ENCODE measurements around the gene ENC1. TPM values are rescaled to one million over a fixed set of nuclear protein-coding genes. Genes with fewer than 3 reads are reported as not detected.

Gene ENC1
- polyA plus RNA-seq, 1 of the 3 experiments (the other 2 are of a cell fraction) = 20.3 TPM

- TF ChIP-seq SIN3A (IDR thresholded peaks at IDR 0.05; ENCODE audit: borderline replicate concordance, low read depth, low read length) (no peak), PBX3 (IDR thresholded peaks at IDR 0.05) (no peak), EP300 (IDR thresholded peaks at IDR 0.05; ENCODE audit: borderline replicate concordance in 1 of 2, low read depth in 1 of 2, low read length in 1 of 2) (no peak), TEAD4 (IDR thresholded peaks at IDR 0.05; ENCODE audit: borderline replicate concordance, insufficient read depth) (no peak), MXI1 (IDR thresholded peaks at IDR 0.05; ENCODE audit: low read depth, low read length) (no peak), MAX (IDR thresholded peaks at IDR 0.05; ENCODE audit: low read depth) (no peak)
- POLR2A ChIA-PET = no interaction called here
- Histone ChIP-seq H2AFZ (ENCODE audit: low read depth) (no peak overlapping the region), H3K4me2 (no peak overlapping the region), H3K27ac (ENCODE audit: low read depth in 2 of 2, low read length in 1 of 2) (peak overlapping the region in 1 of 2 experiments; percentile 47; a peak in 1 of 4 replicates), H3K9me2 (no peaks in the 10 kb centered on the region), H3K36me3 (replicated peaks in 1 of 2; ENCODE audit: control insufficient read depth in 1 of 2, insufficient read depth in 2 of 2, low read length in 1 of 2) (peaks cover 9 to 16% of the 10 kb centered on the region in 2 experiments), H3K9me3 (no peaks in the 10 kb centered on the region), H3K4me1 (ENCODE audit: control insufficient read depth in 1 of 2, insufficient read depth in 2 of 2, low read depth in 1 of 2, low read length in 1 of 2) (peaks cover 0 to 18% of the 10 kb centered on the region in 2 experiments; a peak in 2 of 4 replicates), H3K4me3 (ENCODE audit: low read depth in 2 of 2, low read length in 1 of 2) (no peak overlapping the region), H3K79me2 (ENCODE audit: insufficient read depth) (peaks cover 9% of the 10 kb centered on the region), H4K20me1 (ENCODE audit: insufficient read depth) (no peaks in the 10 kb centered on the region), H3F3A (replicated peaks; ENCODE audit: insufficient read depth) (no peaks in the 10 kb centered on the region), H3K27me3 (ENCODE audit: insufficient read depth) (no peaks in the 10 kb centered on the region), H3K9ac (no peak overlapping the region)
- no peak for DNase-seq
- CTCF ChIA-PET = interaction anchor here (1.0 kb wide), 1 partner anchor 721 kb away, joined by 3 read pairs; no protein-coding TSS in a partner anchor
- WGBS (ENCODE audit: low lambda C conversion rate) = 84% methylated on average over 4 of the region's 5 CpGs
Observed at GRCh38 chr5:74623748-74624408, 16.6 kb downstream of the ENC1 start.

GRCh38 chr5:74623006-74623611 is 17.4 kb downstream of the ENC1 start:
- WGBS (ENCODE audit: low lambda C conversion rate) = 44% methylated on average over 3 of the region's 3 CpGs
- Histone ChIP-seq H4K20me1 (ENCODE audit: insufficient read depth) (no peaks in the 10 kb centered on the region), H3K4me1 (ENCODE audit: control insufficient read depth in 1 of 2, insufficient read depth in 2 of 2, low read depth in 1 of 2, low read length in 1 of 2) (peaks cover 0 to 18% of the 10 kb centered on the region in 2 experiments; a peak in 2 of 4 replicates), H3K9me2 (no peaks in the 10 kb centered on the region), H3K9me3 (no peaks in the 10 kb centered on the region), H3K4me2 (no peak overlapping the region), H3K36me3 (replicated peaks in 1 of 2; ENCODE audit: control insufficient read depth in 1 of 2, insufficient read depth in 2 of 2, low read length in 1 of 2) (peaks cover 3 to 12% of the 10 kb centered on the region in 2 experiments), H3F3A (replicated peaks; ENCODE audit: insufficient read depth) (no peaks in the 10 kb centered on the region), H3K9ac (no peak overlapping the region), H3K27ac (ENCODE audit: low read depth in 2 of 2, low read length in 1 of 2) (peak overlapping the region in 1 of 2 experiments; percentile 47; a peak in 1 of 4 replicates), H3K79me2 (ENCODE audit: insufficient read depth) (peaks cover under 1% of the 10 kb centered on the region), H3K27me3 (ENCODE audit: insufficient read depth) (no peaks in the 10 kb centered on the region), H2AFZ (ENCODE audit: low read depth) (no peak overlapping the region), H3K4me3 (ENCODE audit: low read depth in 2 of 2, low read length in 1 of 2) (no peak overlapping the region)
- TF ChIP-seq FOXM1 (IDR thresholded peaks at IDR 0.05; ENCODE audit: low read depth) (no peak), ZBTB33 (IDR thresholded peaks at IDR 0.05; ENCODE audit: borderline replicate concordance, low read depth) (no peak), RXRA (IDR thresholded peaks at IDR 0.05; ENCODE audit: borderline replicate concordance, low read depth) (no peak), CTCF (IDR thresholded peaks at IDR 0.05) (no peak), MAX (IDR thresholded peaks at IDR 0.05; ENCODE audit: low read depth) (no peak), YY1 (IDR thresholded peaks at IDR 0.05; ENCODE audit: low read depth) (no peak), SIN3A (IDR thresholded peaks at IDR 0.05; ENCODE audit: borderline replicate concordance, low read depth, low read length) (no peak), FOSL2 (IDR thresholded peaks at IDR 0.05; ENCODE audit: borderline replicate concordance, low read depth) (no peak), FOXJ3 (CRISPR knock-in tag; IDR thresholded peaks at IDR 0.05) (no peak), ELF1 (IDR thresholded peaks at IDR 0.05) (no peak), NRF1 (IDR thresholded peaks at IDR 0.05; ENCODE audit: low read depth, low read length) (no peak), MXI1 (IDR thresholded peaks at IDR 0.05; ENCODE audit: low read depth, low read length) (no peak), TEAD4 (IDR thresholded peaks at IDR 0.05; ENCODE audit: borderline replicate concordance, insufficient read depth) (no peak), RAD21 (IDR thresholded peaks at IDR 0.05; ENCODE audit: low read length) (no peak)
- DNase-seq = no peak
- ChIA-PET CTCF (interaction anchor here (1.0 kb wide), 1 partner anchor 721 kb away, joined by 3 read pairs; no protein-coding TSS in a partner anchor), POLR2A (no interaction called here)
